NCI-H345 treated with DMSO at 0.1 percent for 48 hours (cell line): Measurements from ENCODE around the gene WDR33.
"Not testable (repeated sequence)": the region's sequence is repeated elsewhere in the genome, so short reads cannot be mapped to it uniquely, and the experiment has no call there.

Source experiments
- DNase-seq: peaks from one replicate; lab custom pipeline; 2025; ENCODE audit not compliant: unreplicated experiment; lab: John Stamatoyannopoulos, UW

The WDR33 gene

GRCh38 chr2:127811397-127812321, 688 bp upstream of the WDR33 start:
- DNase-seq: no peak

DNA sequence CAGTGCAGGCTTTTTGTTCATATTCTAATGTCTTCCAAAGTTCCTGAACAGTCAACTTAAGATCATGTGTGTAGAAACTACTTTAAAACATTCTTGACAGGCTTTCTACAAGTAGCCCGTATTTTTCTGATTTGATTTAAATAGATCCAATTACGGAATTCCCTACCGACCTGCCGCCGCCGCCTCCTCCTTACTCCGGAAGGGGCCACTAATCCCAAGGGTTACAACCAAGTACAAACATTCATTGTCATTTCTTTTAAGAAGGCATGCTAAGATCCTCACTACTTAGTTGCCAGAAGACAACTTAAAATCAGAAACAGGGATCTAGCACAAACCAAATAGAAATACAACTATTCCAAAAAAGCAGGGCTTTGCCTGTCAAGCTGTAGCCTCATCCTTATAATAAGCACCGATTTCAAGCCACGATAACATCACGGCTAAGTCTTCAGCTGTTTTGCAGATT, 784 bp downstream of the WDR33 start:
- DNase-seq: no peak

- DNase-seq: no peak
Measured at GRCh38 chr2:127807678-127808353, 3.2 kb downstream of the WDR33 start.

GRCh38 chr2:127806860-127807259, 4.1 kb downstream of the WDR33 start:
- not testable (repeated sequence) for DNase-seq

GRCh38 chr2:127805491-127805890, 5.5 kb downstream of the WDR33 start:
- no peak for DNase-seq

DNA sequence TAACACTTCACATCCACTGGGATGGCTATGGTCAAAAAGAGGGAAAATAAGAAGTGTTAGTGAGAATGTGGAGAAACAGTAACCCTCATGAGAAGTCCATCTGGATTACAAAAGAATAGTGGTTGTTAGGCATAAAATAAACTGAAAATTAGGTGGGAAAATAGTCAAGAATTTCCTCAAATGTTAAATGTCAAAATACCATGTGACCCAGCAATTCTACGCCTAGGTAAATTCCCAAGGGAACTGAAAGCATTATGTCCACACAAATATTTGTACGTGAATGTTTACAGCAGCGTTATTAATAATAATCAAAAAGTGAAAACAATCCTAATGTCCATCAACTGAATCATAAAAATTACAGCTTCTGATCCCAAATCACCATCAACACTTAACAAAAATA, 11.0 kb downstream of the WDR33 start:
- DNase-seq: no peak

GRCh38 chr2:127796389-127796788, 14.6 kb downstream of the WDR33 start:
- no peak for DNase-seq

DNA sequence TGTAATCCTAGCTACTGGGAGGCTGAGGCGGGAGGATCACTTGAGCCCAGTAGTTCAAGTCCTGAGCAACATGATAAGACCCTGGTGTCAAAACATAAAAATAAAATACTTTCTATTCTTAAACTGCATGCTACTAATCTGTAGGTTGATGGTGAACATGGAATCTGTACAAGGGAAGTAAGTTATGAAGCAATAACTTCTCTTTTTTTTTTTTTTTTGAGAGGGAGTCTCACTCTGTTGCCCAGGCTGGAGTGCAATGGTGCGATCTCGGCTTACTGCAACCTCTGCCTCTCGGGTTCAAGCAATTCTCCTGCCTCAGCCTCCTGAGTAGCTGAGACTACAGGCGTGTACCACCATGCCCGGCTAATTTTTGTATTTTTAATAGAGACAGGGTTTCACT, 16.1 kb downstream of the WDR33 start:
- DNase-seq: not testable (repeated sequence)

- no peak for DNase-seq
Measured at GRCh38 chr2:127792805-127793204, 18.2 kb downstream of the WDR33 start.

- DNase-seq: no peak
Measured at GRCh38 chr2:127790694-127791529, 20.1 kb downstream of the WDR33 start.

DNA sequence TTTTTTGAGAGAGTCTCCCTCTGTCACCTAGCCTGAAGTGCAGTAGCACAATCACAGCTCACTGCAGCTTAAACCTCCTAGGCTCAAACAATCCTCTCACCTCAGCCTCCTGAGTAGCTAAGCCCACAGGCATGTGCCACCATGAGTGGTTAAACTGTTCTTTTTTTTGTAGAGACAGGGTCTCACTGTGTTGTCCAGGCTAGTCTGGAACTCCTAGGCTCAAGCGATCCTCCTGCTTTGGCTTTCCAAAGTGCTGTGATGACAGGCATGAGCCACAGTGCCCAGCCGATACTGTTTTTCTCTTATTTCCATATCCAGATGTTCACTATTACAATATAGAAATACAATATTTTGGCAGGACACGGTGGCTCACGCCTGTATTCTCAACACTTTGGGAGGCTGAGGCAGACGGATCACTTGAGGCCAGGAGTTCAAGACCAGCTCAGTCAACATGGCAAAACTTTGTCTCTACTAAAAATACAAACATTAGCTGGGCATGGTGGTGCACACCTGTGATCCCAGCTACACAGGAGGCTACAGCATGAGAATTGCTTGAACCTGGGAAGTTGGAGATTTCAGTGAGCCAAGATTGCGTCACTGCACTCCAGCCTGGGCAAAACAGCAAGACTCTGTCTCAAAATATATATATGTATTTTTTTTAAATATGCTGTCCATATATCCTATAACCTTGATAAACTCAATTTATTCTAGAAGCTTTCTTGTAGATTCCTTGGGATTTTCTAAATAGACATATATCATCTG, 24.7 kb downstream of the WDR33 start:
- DNase-seq: no peak

DNA sequence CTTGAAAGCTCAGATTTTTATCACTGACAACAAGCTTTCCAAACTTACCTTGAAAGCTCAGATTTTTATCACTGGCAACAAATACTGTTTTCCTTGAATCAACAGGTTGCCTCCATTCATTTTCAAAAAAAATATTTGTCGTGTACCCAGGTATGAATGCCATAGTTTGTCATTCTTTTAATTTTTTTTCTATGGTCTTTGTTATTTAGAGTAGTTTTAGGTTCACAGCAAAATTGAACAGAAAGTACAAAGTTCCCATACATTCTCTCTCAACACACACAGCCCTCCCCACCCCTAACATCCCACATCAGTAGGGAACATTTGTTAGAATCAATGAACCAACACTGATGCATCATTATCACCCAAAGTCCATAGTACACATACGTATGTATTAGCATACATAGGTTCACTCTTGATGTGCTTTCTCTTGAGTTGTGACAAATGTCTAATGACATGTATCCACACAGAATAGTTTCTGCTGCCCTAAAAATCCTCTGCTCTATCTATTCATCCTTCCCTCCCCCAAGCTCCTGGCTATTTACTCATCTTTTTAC, 25.9 kb downstream of the WDR33 start:
- no peak for DNase-seq

DNA sequence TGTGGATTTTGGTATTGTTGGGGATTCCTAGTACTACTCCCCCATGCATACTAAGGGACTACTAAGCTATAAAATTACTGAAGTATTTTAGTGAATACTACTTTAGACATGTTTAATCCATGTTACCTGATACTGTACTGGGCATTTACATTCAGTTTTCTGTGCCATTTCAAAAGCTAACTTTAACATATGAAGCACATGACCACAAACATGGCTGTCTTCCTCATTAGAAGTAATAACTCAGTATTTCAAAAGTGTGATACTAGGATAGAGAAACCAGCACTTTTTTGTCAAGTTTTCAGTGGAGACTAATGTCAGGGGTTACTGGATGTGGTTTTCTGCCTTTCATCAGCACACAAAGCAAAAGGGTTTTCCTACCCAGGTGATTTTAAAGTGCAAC, 27.9 kb downstream of the WDR33 start:
- DNase-seq: no peak

DNA sequence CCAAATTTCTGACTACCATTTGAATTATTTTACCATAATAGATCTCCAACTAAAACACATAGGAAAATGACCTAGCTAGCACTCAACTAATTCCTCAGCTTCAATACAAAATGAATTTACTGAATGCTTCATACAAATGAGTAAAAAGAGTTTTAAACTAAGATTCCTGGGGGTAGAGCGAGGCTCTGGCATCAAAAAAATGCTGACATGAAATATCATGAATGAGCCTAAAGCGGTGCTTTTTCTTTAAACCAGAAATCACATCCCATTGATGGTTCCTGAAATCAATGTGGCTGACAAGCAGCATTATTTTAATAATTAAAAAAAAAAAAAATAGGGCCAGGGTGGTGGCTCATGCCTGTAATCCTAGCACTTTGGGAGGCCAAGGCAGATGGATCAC, 32.1 kb downstream of the WDR33 start:
- no peak for DNase-seq

DNA sequence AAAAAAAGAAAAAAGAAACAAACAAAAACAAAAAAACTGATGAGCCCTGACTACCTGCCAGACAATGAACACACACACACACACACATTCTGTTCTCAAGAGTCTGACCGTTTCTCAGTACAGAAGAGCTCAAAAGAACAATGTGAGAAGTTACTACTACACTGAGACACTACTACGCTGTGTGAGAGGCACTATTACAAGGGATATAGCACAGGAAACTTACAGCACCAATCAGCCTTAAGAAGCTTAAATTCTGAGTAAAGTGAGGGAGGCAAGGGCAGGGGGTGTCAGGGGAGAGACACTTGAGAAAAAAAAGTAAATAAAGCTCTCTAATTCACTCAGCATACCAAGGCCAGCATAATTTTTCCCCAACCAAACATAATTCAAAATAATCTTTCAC, 32.5 kb downstream of the WDR33 start:
- no peak for DNase-seq

DNA sequence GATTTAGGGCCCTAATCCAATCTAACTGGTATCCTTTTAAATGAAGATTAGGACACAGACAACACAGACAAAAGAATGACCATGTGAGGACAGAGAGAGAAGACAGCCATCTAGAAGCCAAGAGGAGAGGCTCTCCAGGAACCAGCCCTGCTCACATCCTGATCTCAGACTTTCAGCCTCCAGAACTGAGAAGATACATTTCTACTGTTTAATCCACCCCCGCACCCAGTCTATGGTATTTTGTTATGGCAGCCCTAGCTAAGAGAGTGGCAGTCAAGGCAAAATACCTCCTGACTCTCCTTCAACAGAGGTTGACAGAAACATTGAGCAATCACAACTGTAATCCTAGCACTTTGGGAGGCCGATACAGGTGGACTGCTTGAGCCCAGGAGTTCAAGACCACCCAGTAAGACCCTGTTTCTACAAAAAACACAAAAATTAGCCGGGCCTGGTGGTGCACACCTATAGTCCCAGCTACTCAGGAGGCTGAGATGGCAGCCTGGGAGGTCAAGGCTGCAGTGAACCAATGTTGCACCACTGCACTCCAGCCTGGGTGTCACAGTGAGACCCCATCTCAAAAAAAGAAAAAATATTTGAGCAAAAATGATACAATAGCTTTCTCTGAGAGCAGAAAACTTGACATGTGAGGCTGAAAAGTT, 34.7 kb downstream of the WDR33 start:
- no peak for DNase-seq

DNA sequence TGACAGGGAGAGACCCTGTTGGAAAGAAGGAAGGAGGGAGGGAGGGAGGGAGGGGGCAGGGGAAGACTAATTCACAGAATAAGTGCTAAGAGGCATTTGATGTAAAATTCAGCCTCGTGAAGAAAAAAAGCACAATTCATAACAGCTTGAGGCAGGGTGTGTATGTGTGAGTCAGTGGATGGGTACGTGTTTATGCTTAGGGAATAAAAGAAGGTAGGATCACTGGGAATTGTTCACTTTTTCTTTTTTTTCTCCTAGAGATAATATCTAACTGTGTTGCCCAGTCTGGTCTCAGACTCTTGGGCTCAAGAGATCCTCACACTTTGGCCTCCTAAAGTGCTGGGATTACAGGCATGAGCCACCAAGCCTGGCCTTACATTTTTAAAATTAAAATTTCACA, 39.2 kb downstream of the WDR33 start:
- no peak for DNase-seq

GRCh38 chr2:127770973-127771735, 39.8 kb downstream of the WDR33 start:
- DNase-seq: no peak

- not testable (repeated sequence) for DNase-seq
Measured at GRCh38 chr2:127770534-127770933, 40.4 kb downstream of the WDR33 start.
